Activated CD4-positive, CD25-positive, alpha-beta regulatory T cell treated with anti-CD3 and anti-CD28 coated beads, Interleukin-2, amount 50 U/mL, for 72 hours (primary cell): Measurements from ENCODE around the gene DDB1.
A peak's percentile ranks its signal among the peaks of the same experiment; 100 is the strongest.

Source experiments
- DNase-seq: peaks from one replicate; pipeline ENCODE4 v3.0.0; 2021

DDB1 gene

DNA sequence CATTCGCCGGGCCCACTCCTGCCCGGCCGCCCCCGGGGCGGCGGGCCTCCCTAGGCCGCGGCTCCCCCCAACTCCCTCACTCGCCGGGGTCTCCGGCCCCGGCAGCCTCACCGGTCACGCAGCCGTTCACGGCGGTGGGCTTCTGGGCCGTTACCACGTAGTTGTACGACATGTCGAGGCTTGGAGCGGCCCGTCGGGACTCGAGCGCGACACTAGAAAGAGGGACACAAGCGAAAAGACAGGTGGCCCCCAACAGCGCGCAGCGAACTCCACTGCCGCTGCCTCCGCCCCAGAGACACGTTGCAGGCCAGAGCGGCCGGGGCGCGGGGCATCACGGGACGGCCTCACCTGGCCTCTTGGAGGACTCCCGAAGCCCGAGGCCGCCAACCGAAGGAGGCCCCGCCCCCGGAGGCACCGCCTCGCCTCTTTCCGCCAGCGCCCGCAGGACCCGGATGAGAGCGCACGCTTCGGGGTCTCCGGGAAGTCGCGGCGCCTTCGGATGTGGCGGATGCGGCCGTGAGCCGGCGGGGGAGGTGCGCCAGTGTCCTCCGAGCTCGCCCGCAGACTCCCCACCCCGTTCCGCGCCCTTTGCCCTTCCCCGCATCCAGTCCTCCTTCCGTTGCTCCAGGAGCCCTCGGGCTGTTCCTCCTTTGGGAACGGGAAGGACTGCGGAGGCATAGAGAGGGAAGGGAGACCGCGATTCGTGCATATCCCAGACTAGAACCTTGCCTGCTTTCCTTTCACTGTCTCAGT, at the start of gene DDB1, which contains the start of gene TKFC:
Gene DDB1, minus strand, starts transcription at position 309 of the 753 bp plus-strand sequence. Its CDS starts 137 bp downstream, at position 172.
Gene TKFC, plus strand, starts transcription at position 432 of the 753 bp plus-strand sequence. CDS start 1,501 bp downstream, outside the sequence.
- DNase-seq: peak; percentile 95

DNA sequence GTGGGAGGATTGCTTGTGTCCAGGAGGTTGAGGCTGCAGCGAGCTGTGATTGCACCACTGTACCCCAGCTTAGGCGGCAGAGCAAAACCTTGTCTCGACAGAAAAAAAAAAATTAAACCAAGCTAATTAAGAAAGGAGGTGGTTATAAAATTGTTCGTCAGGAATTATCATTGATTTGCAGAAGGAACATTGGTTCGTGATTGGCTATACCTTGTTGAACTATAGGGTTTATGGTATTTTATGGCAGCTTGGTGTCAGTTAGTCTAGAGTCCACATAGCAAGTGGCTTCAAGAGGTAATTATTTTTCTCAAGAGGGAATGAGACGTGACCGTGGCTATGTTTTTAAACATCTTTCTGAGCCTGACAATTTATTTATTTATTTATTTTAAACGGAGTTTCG, 48.0 kb upstream of the DDB1 start:
- DNase-seq: no peak

- no peak for DNase-seq
Observed at GRCh38 chr11:61378713-61379313, 45.9 kb upstream of the DDB1 start.

DNA sequence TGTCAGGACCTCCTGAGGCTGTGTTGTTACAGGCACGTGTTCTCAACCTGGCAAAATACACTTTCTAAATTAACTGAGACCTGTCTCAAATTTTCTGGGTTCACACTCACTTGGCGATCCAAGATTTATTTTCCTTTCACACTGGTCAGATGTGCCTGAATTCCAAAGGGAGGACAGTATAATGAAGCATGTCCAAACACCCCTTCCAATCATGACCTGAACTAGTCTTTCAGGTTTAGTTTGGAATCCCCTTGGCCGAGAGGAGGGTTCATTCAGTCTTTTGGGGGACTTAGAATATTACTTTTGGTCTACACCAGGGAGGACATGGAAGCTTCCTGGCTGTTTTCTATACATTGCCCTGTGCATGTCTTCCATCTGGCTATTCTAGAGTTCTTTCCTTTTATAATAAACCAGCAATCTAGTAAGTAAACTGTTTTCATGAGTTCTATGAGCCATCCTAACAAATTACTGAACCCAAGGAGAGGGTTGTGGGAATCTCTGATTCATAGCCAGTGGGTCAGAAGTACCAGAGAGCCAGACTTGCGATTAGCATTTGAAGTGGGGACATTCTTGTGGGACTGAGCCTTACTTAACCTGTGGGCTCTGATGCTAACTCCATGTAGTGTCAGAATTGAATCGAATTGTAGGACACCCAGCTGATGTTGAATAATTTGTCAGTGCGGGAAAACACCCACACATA, 44.7 kb upstream of the DDB1 start:
- DNase-seq: no peak

DNA sequence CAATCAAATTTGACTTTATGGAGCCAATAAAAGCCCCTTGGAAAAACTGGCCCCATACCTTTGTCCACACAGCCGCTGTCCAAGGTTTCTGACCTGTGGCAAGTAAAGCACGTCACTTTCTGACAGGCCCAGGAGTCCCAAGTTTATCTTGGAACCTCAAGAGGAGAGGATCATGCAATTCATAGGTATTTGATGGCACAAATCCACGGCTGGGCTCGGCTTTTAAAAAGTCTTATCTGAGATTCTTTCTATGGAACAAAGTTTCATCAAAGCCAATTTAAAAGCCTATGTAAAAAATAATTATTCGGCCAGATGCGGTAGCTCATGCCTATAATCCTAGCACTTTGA, 42.8 kb upstream of the DDB1 start:
- DNase-seq: no peak

DNA sequence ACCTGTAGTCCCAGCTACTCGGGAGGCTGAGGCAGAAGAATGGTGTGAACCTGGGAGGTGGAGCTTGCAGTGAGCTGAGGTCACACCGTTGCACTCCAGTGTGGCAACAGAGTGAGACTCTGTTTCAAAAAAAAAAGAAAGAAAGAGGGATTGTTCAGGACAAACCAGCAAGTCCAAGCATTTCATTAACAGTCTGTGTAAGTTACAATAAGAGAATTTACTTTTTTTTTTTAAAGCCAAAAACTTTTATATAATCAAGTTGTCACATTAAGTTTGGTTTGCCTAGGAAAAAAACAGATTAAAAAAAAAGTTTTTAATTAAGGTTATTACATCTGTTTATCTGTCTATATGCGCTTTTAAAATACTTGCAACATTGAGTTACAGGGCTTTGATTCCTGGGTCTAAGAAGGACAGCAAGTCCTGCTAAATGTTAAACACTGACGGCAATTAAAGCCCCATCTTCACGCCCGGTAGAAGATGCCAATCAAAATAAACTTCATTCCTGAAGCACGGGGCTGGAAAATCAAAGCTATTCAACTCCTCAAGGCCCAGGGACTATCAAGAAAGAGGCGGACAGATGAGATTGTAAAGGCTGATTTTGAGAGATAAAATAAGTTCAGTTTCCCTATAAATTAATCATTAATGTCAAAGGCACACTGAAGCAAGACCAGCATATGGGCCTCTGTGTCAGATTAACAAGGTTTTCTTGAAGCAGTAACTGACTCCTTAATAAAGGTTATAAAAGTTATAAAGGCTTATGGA, 39.9 kb upstream of the DDB1 start:
- DNase-seq: no peak

- DNase-seq: no peak
Observed at GRCh38 chr11:61370349-61371005, 37.6 kb upstream of the DDB1 start.

- DNase-seq: no peak
Observed at GRCh38 chr11:61369372-61370348, 36.8 kb upstream of the DDB1 start.

DNA sequence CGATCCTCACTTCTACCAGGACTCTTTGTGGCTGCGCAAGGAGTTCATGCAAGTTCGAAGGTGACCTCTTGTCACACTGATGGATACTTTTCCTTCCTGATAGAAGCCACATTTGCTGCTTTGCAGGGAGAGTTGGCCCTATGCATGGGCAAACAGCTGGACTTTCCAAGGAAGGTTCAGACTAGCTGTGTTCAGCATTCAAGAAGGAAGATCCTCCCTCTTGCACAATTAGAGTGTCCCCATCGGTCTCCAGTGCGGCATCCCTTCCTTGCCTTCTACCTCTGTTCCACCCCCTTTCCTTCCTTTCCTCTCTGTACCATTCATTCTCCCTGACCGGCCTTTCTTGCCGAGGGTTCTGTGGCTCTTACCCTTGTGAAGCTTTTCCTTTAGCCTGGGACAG, 35.7 kb upstream of the DDB1 start:
- no peak for DNase-seq

DNA sequence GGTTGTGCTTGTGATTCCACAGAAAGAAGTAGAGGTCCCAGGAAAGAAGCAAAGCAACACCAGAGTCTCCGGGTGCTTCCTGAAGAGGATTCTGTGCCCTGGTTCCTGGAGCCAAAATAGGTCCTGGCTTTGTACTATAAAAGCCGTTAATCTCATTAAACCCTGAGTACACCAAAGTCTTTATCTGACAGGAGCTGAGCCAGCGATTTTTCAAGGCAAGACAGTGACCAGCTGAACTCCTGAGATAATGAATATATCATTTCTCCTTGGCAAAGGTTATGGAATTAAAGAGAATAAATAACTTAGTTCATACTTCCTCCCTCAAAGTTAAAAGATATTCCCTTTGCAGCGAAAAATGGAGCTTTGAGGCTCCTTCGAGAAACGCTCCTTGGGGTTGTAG, 34.5 kb upstream of the DDB1 start:
- DNase-seq: no peak

DNA sequence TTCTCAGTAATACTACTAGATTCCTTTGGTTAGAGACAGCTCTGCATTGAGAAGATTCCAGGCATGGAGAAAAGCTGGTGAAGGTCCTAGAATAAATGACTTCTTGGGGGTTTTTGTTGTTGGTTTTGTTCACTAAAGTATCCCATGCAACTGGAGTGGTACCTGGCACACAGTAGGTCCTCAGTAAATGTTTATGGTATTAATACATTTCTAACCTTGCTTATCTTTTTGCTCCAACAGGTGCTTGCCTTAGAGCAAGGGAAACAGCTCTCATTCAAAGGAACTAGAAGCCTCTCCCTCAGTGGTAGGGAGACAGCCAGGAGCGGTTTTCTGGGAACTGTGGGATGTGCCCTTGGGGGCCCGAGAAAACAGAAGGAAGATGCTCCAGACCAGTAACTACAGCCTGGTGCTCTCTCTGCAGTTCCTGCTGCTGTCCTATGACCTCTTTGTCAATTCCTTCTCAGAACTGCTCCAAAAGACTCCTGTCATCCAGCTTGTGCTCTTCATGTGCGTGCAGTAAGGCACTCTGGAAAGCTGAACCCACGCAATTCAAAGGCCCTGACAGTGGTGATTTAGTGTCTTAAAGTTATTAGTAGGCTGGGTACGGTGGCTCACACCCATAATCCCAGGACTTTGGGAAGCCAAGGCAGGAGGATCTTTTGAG, 31.2 kb upstream of the DDB1 start:
- DNase-seq: no peak

GRCh38 chr11:61362542-61362875, 29.6 kb upstream of the DDB1 start:
- DNase-seq: no peak

DNA sequence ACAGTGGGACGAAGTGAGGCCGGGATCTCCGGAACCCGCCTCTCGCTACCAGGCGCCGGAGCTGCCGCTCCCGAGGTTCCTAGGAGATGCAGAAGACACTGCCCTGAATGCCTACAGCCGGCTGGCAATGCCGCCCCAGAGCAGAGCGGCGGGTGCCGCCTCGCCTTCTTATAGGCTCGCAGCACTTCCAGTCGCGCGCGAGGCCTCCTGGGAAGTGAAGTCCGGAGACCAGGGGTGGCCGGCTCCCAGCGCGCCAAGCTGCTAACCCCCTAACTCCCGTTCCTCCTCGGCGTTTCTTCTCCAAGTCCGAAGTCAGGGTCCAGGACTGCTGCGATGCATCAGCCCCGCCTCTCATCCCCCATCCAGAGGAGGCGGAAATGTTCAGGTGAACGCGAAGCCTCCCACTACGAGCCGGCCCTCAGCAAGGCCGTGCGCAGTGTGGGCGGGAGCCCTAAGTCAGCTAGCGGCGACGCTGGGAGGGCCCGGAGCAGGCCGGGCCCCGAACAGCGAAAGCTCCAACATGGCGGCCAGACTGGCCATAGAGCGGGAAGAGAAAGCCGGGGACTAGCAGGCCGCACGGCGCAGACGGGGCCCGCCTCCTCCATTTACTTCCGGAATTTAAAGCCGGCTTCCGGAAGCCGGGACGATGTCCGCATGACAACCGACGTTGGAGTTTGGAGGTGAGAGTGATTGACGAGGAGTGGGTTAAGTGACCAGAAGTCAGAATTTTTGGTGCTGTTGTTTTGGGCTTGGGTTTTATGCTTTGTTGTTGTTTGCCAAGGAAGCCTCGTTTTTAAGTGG, 29.0 kb upstream of the DDB1 start, which contains the start of the genes CYB561A3 and TMEM138:
Gene CYB561A3, minus strand, starts transcription at position 142 of the 801 bp plus-strand sequence. CDS start 5,169 bp downstream, outside the sequence.
Gene TMEM138, plus strand, starts transcription at position 634 of the 801 bp plus-strand sequence. CDS start 2,017 bp downstream, outside the sequence.
- peak; percentile 84 for DNase-seq

DNA sequence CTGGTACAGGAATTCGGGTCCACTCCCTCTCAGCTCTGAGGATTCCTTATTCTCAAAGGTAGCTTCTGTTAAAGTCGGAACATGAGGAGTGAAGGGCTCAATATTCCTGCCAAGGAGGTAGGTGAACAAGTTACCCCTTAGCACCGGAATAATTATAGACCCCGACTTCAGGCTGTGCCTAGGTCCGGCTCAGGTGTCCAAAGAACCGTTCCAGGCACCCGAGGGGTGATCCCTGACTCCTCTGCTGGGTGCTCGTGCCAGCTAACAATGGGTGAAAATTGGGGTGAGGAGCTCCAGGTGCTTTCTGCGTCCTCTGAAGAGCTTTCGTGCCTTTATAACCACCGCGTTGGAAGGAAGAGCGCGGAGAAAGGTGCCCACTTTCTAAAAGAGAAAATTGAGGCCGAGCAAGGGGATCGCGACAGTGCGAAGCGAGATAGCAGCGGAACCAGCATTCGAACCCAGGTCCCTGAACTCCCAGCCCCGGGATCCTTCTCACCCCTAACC, 28.4 kb upstream of the DDB1 start:
- DNase-seq: no peak

DNA sequence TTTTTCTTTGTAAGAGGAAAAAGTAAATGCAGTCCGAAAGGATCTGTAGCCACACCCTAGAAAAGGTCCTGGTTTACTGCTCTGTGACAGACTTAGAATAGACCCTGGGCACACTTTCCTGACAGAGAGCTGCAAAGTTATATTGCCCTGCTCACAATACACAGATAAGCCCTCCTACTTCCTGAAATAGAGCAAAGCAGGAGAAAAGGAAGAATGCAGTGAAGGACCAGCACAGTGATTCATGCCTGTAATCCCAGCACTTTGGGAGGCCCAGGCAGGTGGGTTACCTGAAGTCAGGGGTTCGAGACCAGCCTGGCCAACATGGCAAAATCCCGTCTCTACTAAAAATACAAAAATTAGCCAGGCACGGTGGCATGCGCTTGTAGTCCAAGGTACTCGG, 26.6 kb upstream of the DDB1 start:
- DNase-seq: no peak

- no peak for DNase-seq
Observed at GRCh38 chr11:61358566-61358965, 25.7 kb upstream of the DDB1 start.

DNA sequence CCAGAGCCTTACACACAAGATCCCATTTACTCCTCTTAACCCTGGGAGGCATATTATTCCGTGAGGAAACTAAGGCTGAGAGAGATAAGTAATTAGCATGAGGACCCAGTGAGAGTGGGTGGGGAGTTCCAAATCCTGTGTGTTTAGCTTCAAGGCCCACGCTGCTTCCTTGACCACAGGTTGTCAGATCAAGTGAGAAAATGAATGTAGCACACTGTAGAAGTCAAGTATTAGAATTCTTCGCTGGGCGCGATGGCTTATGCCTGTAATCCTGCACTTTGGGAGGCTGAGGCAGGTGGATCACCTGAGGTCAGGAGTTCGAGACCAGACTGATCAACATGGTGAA, 25.0 kb upstream of the DDB1 start:
- no peak for DNase-seq

DNA sequence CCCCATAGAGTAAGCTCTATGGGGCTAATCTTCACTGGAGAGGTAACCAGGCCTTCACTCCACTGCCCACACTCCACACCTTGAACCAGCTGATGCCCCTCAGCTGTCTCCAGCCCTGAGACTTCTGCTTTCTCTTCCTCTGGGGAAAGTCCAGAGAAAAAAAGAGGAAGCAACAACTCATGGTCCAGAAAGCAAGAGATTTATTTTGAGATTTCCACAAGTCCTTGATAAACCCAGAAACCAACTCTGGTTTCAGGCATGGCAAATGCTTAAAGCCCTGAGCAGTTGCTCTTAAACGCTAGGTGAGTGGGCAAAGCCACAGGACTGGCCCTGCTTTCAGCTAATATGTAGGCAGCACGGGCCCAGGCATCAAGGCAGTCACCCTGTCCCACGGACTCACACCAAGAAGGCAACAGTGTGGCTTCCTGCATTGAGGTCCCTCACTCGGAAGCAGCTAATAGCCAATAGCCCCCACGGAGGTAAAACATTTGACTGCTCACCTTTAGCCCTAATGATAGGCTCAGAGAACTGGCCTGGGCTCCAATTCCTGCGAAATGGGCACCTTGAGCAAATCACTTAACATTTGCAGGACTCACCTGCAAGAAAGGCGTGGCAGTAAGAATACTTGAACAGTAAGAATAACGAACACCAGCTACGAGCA, 24.5 kb upstream of the DDB1 start:
- DNase-seq: no peak

DNA sequence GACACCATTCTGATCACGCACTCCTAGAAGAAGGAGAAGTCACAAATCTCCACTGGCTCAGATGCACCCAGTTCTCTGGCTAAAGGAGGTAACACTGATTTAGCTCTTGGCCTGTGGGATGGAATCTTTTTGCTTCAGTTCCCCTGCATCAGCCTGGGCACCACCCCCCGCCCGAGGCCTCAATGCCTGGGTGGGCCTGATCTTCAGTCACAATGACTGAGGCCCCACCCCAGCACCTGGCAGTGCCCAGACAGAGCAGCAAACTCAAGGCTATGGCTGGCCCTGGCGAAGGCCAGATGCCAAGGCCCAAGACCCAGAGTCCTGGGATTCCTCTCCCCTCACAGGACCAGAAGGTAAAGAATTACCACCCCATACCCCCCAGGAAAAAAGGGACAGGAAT, 23.8 kb upstream of the DDB1 start:
- DNase-seq: no peak
